GM10248 (cell line): ENCODE measurements around the gene B4GALT7.

ENCODE experiments used
- CTCF ChIA-PET: fragments of 300-600 bp; sonication (Branson Sonifier 250); formaldehyde crosslinking; extraction: SDS; loops from one replicate; lab custom pipeline; 2021; ENCODE audit warnings: antibody characterized with exemption; lab: Yijun Ruan, JAX
- POLR2A ChIA-PET: fragments of 350-650 bp; sonication (Branson Sonifier 250); formaldehyde crosslinking; extraction: SDS; loops from one replicate; lab custom pipeline; 2020; ENCODE audit warnings: antibody characterized with exemption; lab: Yijun Ruan, JAX
- DNase-seq: peaks from one replicate; pipeline ENCODE4 v3.0.0; 2012; ENCODE audit errors: extremely low spot score
- CTCF ChIP-seq: IDR thresholded peaks from 2 replicates; pipeline ENCODE4 v1.5.1; 2012; ENCODE audit warnings: mild to moderate bottlenecking, low read depth; ENCODE audit errors: extremely low read depth, missing control alignments, control extremely low read depth

The B4GALT7 gene

GRCh38 chr5:177599731-177600507, at the start of gene B4GALT7:
B4GALT7 (plus strand) TSS chr5:177600132; CDS start chr5:177600211, 79 bp downstream.
- POLR2A ChIA-PET = no interaction called here
- CTCF ChIA-PET = interaction anchor here (1.0 to 3.8 kb wide), 4 partner anchors 8 to 91 kb away, joined by 3 to 13 read pairs (median 4); no protein-coding TSS in a partner anchor
- no peak for TF ChIP-seq CTCF
- DNase-seq = peak; percentile 93

GRCh38 chr5:177552839-177553455, 47.0 kb upstream of the B4GALT7 start:
- POLR2A ChIA-PET = no interaction called here

GRCh38 chr5:177553671-177554429, 46.1 kb upstream of the B4GALT7 start:
- POLR2A ChIA-PET = no interaction called here
- CTCF ChIA-PET = interaction anchor here (0.9 to 1.1 kb wide), 3 partner anchors 8 to 150 kb away, joined by 3 read pairs; no protein-coding TSS in a partner anchor
- peak; percentile 69 for DNase-seq
- TF ChIP-seq CTCF = no peak

More at GRCh38 chr5:177552839-177553455, 47.0 kb upstream of the B4GALT7 start:
- TF ChIP-seq CTCF = no peak
- DNase-seq = no peak
- CTCF ChIA-PET = interaction anchor here (1.1 kb wide), 1 partner anchor 149 kb away, joined by 3 read pairs; no protein-coding TSS in a partner anchor

GRCh38 chr5:177554474-177555111, 45.3 kb upstream of the B4GALT7 start, which contains the start of gene FAM193B:
FAM193B (minus strand) TSS chr5:177554563; CDS start chr5:177554458, 105 bp downstream.
- CTCF ChIA-PET = interaction anchor here (0.9 to 1.1 kb wide), 2 partner anchors 9 to 10 kb away, joined by 3 read pairs; no protein-coding TSS in a partner anchor
- POLR2A ChIA-PET = no interaction called here
- DNase-seq = peak; percentile 99
- TF ChIP-seq CTCF = no peak

GRCh38 chr5:177555228-177555627, 44.7 kb upstream of the B4GALT7 start:
- CTCF ChIA-PET = no interaction called here
- DNase-seq = no peak
- no peak for TF ChIP-seq CTCF
- POLR2A ChIA-PET = no interaction called here
